ENCODE results near the gene FBXW5. TPM values are rescaled to one million over a fixed set of nuclear protein-coding genes. Genes with fewer than 3 reads are reported as not detected.

The FBXW5 gene
- total RNA-seq, 1 experiment from 2014 or later, result 62.2 TPM

- H3K36me3 Mint-ChIP-seq (ENCODE audit: insufficient read depth in 1 of 3, low read depth in 3 of 3), result peaks cover 16 to 71% (median 53%) of the 10 kb centered on the region in 3 experiments; a peak in 6 of 7 replicates
- no peak overlapping the region for H2BK12ac ChIP-seq (ENCODE audit: insufficient read length, low read depth, low read length)
- no CpG with 5 or more reads among the region's 13 CpGs for WGBS (ENCODE audit: extremely low coverage, insufficient read length, low lambda C conversion rate)
- H4K91ac ChIP-seq (ENCODE audit: insufficient read length, low read depth, low read length), result no peak overlapping the region
- H3K23ac ChIP-seq (ENCODE audit: insufficient read length, low read depth, low read length), result no peak overlapping the region
- no peaks in the 10 kb centered on the region for H3K79me2 ChIP-seq (ENCODE audit: insufficient read depth, low read length)
- no peaks in the 10 kb centered on the region for H3K79me1 ChIP-seq (ENCODE audit: insufficient read depth, low read depth, low read length, poor library complexity, severe bottlenecking)
- no peak overlapping the region for H4K5ac ChIP-seq (ENCODE audit: insufficient read length, low read depth, low read length)
- no peaks in the 10 kb centered on the region for H3K23me2 ChIP-seq (ENCODE audit: insufficient read length, low read depth, low read length, poor library complexity, severe bottlenecking)
- no peaks in the 10 kb centered on the region for H3K4me1 ChIP-seq (ENCODE audit: insufficient read depth, low read length)
- H2BK120ac ChIP-seq (ENCODE audit: low read depth, low read length, poor library complexity, severe bottlenecking), result no peak overlapping the region
- no peak overlapping the region for H3K18ac ChIP-seq (ENCODE audit: insufficient read length, low read depth, low read length)
- H4K20me1 ChIP-seq (ENCODE audit: control insufficient read depth, insufficient read depth, insufficient read length), result no peaks in the 10 kb centered on the region
- H2BK5ac ChIP-seq (ENCODE audit: insufficient read length, low read length), result no peak overlapping the region
- H3K4ac ChIP-seq (ENCODE audit: low read depth, low read length), result no peak overlapping the region
- H2BK20ac ChIP-seq (ENCODE audit: low read depth, low read length, poor library complexity, severe bottlenecking), result no peak overlapping the region
- H2AK5ac ChIP-seq (ENCODE audit: insufficient read length, low read length), result no peak overlapping the region
- no peak overlapping the region for H2BK15ac ChIP-seq (ENCODE audit: low read depth, low read length)
- H3K27me3 Mint-ChIP-seq (ENCODE audit: low read depth), result no peaks in the 10 kb centered on the region
- H3K14ac ChIP-seq (ENCODE audit: insufficient read depth, low read length), result no peak overlapping the region; the same call in 1 of the 2 replicates
- no peak overlapping the region for H3K4me2 ChIP-seq (ENCODE audit: insufficient read depth, insufficient read length, low read length)
- H3K4me3 Mint-ChIP-seq, result no peak overlapping the region
- no peak overlapping the region for H3K9ac ChIP-seq (ENCODE audit: extremely low read depth, insufficient read length, low read length)
- no peaks in the 10 kb centered on the region for H3K4me1 Mint-ChIP-seq
- peak; percentile 18 for DNase-seq
- no peak overlapping the region for H3T11ph ChIP-seq (ENCODE audit: low read length)
- no peak overlapping the region; a peak in 1 of 7 replicates for H3K27ac Mint-ChIP-seq
- no peak overlapping the region for H3K56ac ChIP-seq (ENCODE audit: insufficient read length, low read depth, low read length)
- H3K27ac ChIP-seq (ENCODE audit: insufficient read length, low read depth, low read length), result no peak overlapping the region
- TF ChIP-seq CTCF (conservative IDR thresholded peaks at IDR 0.05), result no peak
- no peaks in the 10 kb centered on the region for H3K27me3 ChIP-seq (ENCODE audit: insufficient read depth, low read length)
- H4K8ac ChIP-seq (replicated peaks; ENCODE audit: insufficient read length, low read depth, low read length), result no peak overlapping the region
- H3K9me3 ChIP-seq (ENCODE audit: control insufficient read depth, low read depth, low read length), result no peaks in the 10 kb centered on the region
- no peaks in the 10 kb centered on the region for H3K9me3 Mint-ChIP-seq
- H2AFZ ChIP-seq (ENCODE audit: low read length), result no peak overlapping the region
Measured at GRCh38 chr9:136926749-136927148, 17.8 kb downstream of the FBXW5 start.
